Esophagus muscularis mucosa (tissue), 3 donors: ENCODE measurements around the gene GIMAP2.

ENCODE experiments used
- POLR2A ChIP-seq: fragments of 450-650 bp; IDR thresholded peaks from one replicate; pipeline ENCODE4 v1.6.1; 2017; ENCODE audit warnings: antibody characterized with exemption, moderate library complexity, mild to moderate bottlenecking, low read depth
- TF ChIP-seq, protein P1 (sequence below), 3 experiments: fragments of 200-600 bp in 2 of 3; fragments of 450-650 bp in 1 of 3; sonication (generic) in 2 of 3; IDR thresholded peaks; one replicate each; pipeline ENCODE4 v1.5.1; 2017 to 2019; ENCODE audit warnings: antibody characterized with exemption in 3 of 3, mild to moderate bottlenecking in 2 of 3, moderate library complexity in 1 of 3

DNA sequence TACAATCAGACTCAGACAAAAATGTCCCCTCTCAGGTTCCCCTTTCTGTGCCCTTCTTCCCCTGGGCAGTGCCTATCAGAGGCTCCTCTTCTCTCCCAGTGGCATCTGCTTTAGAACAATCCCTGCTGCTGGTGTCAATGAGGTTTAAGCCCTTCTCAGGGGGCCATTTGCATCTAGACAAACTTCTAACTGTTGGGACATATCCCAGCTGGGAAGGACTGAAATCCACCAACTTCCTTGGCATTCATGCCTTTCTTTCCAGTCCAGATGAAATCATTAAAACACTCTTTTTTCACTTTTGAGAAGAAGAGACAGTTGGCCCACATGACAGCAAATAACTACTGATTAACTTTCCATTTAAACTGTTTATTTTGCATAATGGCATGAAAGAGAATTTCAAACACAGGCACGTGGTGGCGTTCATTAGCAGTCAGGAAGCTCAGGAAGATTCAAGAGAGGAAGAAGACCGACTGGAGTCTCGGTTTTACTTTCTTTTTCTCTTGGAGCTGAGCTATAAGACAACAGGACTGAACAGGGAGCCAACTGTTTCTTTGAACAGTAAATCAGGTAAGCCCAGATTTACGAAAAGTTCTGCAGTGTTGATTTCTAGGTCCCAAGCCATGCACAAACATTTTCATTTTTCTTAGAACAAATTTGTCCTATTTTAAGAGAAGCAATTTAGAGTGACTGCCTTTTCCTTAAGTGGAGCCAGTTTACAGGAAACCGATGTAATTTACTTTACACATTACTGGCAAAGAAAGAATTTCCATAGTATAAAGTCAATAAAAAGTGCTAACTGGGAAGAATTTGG is at the start of gene GIMAP2:
- TF ChIP-seq, protein P1, sequence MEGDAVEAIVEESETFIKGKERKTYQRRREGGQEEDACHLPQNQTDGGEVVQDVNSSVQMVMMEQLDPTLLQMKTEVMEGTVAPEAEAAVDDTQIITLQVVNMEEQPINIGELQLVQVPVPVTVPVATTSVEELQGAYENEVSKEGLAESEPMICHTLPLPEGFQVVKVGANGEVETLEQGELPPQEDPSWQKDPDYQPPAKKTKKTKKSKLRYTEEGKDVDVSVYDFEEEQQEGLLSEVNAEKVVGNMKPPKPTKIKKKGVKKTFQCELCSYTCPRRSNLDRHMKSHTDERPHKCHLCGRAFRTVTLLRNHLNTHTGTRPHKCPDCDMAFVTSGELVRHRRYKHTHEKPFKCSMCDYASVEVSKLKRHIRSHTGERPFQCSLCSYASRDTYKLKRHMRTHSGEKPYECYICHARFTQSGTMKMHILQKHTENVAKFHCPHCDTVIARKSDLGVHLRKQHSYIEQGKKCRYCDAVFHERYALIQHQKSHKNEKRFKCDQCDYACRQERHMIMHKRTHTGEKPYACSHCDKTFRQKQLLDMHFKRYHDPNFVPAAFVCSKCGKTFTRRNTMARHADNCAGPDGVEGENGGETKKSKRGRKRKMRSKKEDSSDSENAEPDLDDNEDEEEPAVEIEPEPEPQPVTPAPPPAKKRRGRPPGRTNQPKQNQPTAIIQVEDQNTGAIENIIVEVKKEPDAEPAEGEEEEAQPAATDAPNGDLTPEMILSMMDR (IDR thresholded peaks at IDR 0.05) = no peak
- TF ChIP-seq POLR2A = no peak
